H7 (cell line): ENCODE measurements around the gene GNB2. TPM values are rescaled to one million over a fixed set of nuclear protein-coding genes. Genes with fewer than 3 reads are reported as not detected.
A peak's percentile ranks its signal among the peaks of the same experiment; 100 is the strongest.
"Not testable (repeated sequence)": the region's sequence is repeated elsewhere in the genome, so short reads cannot be mapped to it uniquely, and the experiment has no call there.

Experiments
- DNase-seq: peaks from one replicate; pipeline ENCODE4 v3.0.0; 2012
- H3K27me3 ChIP-seq: 2 replicates; pipeline ENCODE4 v1.6.0; 2011; ENCODE audit warnings: mild to moderate bottlenecking, low read length; ENCODE audit not compliant: control insufficient read depth, insufficient read depth
- H3K36me3 ChIP-seq: replicated peaks from 2 replicates; pipeline ENCODE4 v1.5.1; 2011; ENCODE audit warnings: low read length; ENCODE audit not compliant: control insufficient read depth, insufficient read depth
- H3K4me3 ChIP-seq: 2 replicates; pipeline ENCODE4 v1.5.1; 2011; ENCODE audit warnings: low read depth, mild to moderate bottlenecking, control low read depth, low read length, moderate library complexity; ENCODE audit not compliant: insufficient read depth
- total RNA-seq: library from RNA; depleted of rRNA; stranded (reverse); fragments of >200 nt; shearing (Covaris generic); gene quantifications from 2 replicates; pipeline ENCODE4 v1.2.3, GENCODE V29; 2014

GNB2 gene
- total RNA-seq, 1 experiment from 2014 or later, result 122 TPM

- Histone ChIP-seq H3K27me3 (no peaks in the 10 kb centered on the region), H3K4me3 (peak overlapping the region; percentile 75), H3K36me3 (peaks cover 9% of the 10 kb centered on the region)
- no peak for DNase-seq
Measured at GRCh38 chr7:100692578-100692961, 19.0 kb downstream of the GNB2 start.

- H3K27me3 ChIP-seq, result no peaks in the 10 kb centered on the region
- H3K36me3 ChIP-seq, result peaks cover 4% of the 10 kb centered on the region
- DNase-seq, result peak; percentile 92
- H3K4me3 ChIP-seq, result peak overlapping the region; percentile 75
Measured at GRCh38 chr7:100693312-100694097, 20.0 kb downstream of the GNB2 start.

- peak within 1 kb of the TSS; percentile 75 for H3K4me3 ChIP-seq
- peak; percentile 98 for DNase-seq
- no peaks in the 10 kb centered on the region for H3K27me3 ChIP-seq
- H3K36me3 ChIP-seq, result peaks cover 4% of the 10 kb centered on the region; the same call in 1 of the 2 replicates
Measured at GRCh38 chr7:100694098-100694745, 20.7 kb downstream of the GNB2 start, which contains the start of gene GIGYF1. Gene GIGYF1, minus strand, starts transcription at chr7:100694250. Its CDS starts 6,012 bp downstream, at chr7:100688238.

- H3K36me3 ChIP-seq, result no peaks in the 10 kb centered on the region; the same call in 1 of the 2 replicates
- peak overlapping the region; percentile 10; the same call in 1 of the 2 replicates for H3K4me3 ChIP-seq
- no peaks in the 10 kb centered on the region for H3K27me3 ChIP-seq
- no peak for DNase-seq
Measured at GRCh38 chr7:100696123-100696521, 22.6 kb downstream of the GNB2 start.

- Histone ChIP-seq H3K4me3 (no peak overlapping the region), H3K36me3 (no peaks in the 10 kb centered on the region), H3K27me3 (no peaks in the 10 kb centered on the region)
- no peak for DNase-seq
Measured at GRCh38 chr7:100699018-100699417, 25.5 kb downstream of the GNB2 start.

- DNase-seq, H3K36me3 ChIP-seq, H3K27me3 ChIP-seq, H3K4me3 ChIP-seq: not testable (repeated sequence)
Measured at GRCh38 chr7:100701089-100701488, 27.5 kb downstream of the GNB2 start.

- peak; percentile 96 for DNase-seq
- Histone ChIP-seq H3K36me3 (peaks cover 6% of the 10 kb centered on the region), H3K4me3 (peak overlapping the region; percentile 95), H3K27me3 (no peaks in the 10 kb centered on the region)
Measured at GRCh38 chr7:100705320-100705752, 31.8 kb downstream of the GNB2 start.

- H3K36me3 ChIP-seq, result peaks cover 6% of the 10 kb centered on the region
- peak; percentile 98 for DNase-seq
- peak within 1 kb of the TSS; percentile 95 for H3K4me3 ChIP-seq
Measured at GRCh38 chr7:100705753-100706671, 32.5 kb downstream of the GNB2 start, which contains the start of gene POP7. Gene POP7, plus strand, starts transcription at chr7:100706121. Its CDS starts 710 bp downstream, at chr7:100706831.

GRCh38 chr7:100706672-100707311 is 33.3 kb downstream of the GNB2 start:
- Histone ChIP-seq H3K27me3 (no peaks in the 10 kb centered on the region), H3K36me3 (peaks cover 6% of the 10 kb centered on the region), H3K4me3 (peak overlapping the region; percentile 95)
- peak; percentile 48 for DNase-seq

More at GRCh38 chr7:100705753-100706671, 32.5 kb downstream of the GNB2 start, which contains the start of gene POP7:
- no peaks in the 10 kb centered on the region for H3K27me3 ChIP-seq

GRCh38 chr7:100708395-100708794 is 34.9 kb downstream of the GNB2 start:
- H3K36me3 ChIP-seq, result peaks cover 6% of the 10 kb centered on the region
- no peak overlapping the region for H3K4me3 ChIP-seq
- H3K27me3 ChIP-seq, result no peaks in the 10 kb centered on the region
- DNase-seq, result peak; percentile 4

GRCh38 chr7:100710452-100710851 is 36.9 kb downstream of the GNB2 start:
- no peak overlapping the region for H3K4me3 ChIP-seq
- peaks cover 6% of the 10 kb centered on the region for H3K36me3 ChIP-seq
- no peaks in the 10 kb centered on the region; the same call in 1 of the 2 replicates for H3K27me3 ChIP-seq
- peak; percentile 8 for DNase-seq

- Histone ChIP-seq H3K36me3 (peaks cover 6% of the 10 kb centered on the region), H3K4me3 (no peak overlapping the region), H3K27me3 (no peaks in the 10 kb centered on the region; the same call in 1 of the 2 replicates)
- peak; percentile 39 for DNase-seq
Measured at GRCh38 chr7:100711369-100711768, 37.8 kb downstream of the GNB2 start.

- peak; percentile 39 for DNase-seq
- peaks cover 5% of the 10 kb centered on the region for H3K27me3 ChIP-seq
- H3K36me3 ChIP-seq, result no peaks in the 10 kb centered on the region
- no peak overlapping the region for H3K4me3 ChIP-seq
Measured at GRCh38 chr7:100714725-100715124, 41.2 kb downstream of the GNB2 start.
